SK-N-SH (cell line): ENCODE data around the gene UCK2.

ENCODE experiments used
- EP300 ChIP-seq, 2 experiments: IDR thresholded peaks; 2 replicates each; pipeline versions ENCODE4 v1.4.0 to v1.6.1; 2012; ENCODE audit warnings: borderline replicate concordance in 1 of 2, low read depth in 1 of 2, low read length in 1 of 2
- POLR2AphosphoS5 ChIP-seq: IDR thresholded peaks from 2 replicates; pipeline ENCODE4 v1.6.1; 2012; ENCODE audit warnings: low read depth, low read length
- RCOR1 ChIP-seq: fragments of 150-350 bp; IDR thresholded peaks from 2 replicates; pipeline ENCODE4 v1.6.1; 2017; ENCODE audit warnings: antibody characterized with exemption, low read length
- RFX5 ChIP-seq: IDR thresholded peaks from 2 replicates; pipeline ENCODE4 v1.6.1; 2012; ENCODE audit warnings: mild to moderate bottlenecking, improper control_type of control experiment, low read length
- SMC3 ChIP-seq: IDR thresholded peaks from 2 replicates; pipeline ENCODE4 v1.6.1; 2012; ENCODE audit warnings: low read depth, low read length, improper control_type of control experiment
- TF ChIP-seq, protein P1 (sequence below): IDR thresholded peaks from 2 replicates; pipeline ENCODE4 v1.4.0; 2012; ENCODE audit warnings: low read depth
- TF ChIP-seq, protein P2 (sequence below): fragments of 200-600 bp; sonication (generic); IDR thresholded peaks from 2 replicates; pipeline ENCODE4 v1.6.1; 2017; ENCODE audit warnings: antibody characterized with exemption, mild to moderate bottlenecking, moderate library complexity
- TF ChIP-seq, protein P3 (sequence below): IDR thresholded peaks from 2 replicates; pipeline ENCODE4 v1.6.1; 2012; ENCODE audit warnings: mild to moderate bottlenecking, low read depth, low read length, moderate library complexity
- TF ChIP-seq, protein P4 (sequence below): IDR thresholded peaks from 2 replicates; pipeline ENCODE4 v1.4.0; 2012; ENCODE audit warnings: low read depth, borderline replicate concordance
- TF ChIP-seq, protein P5 (sequence below): fragments of 150-350 bp; IDR thresholded peaks from 2 replicates; pipeline ENCODE4 v1.6.1; 2016; ENCODE audit warnings: mild to moderate bottlenecking, low read depth, low read length

DNA sequence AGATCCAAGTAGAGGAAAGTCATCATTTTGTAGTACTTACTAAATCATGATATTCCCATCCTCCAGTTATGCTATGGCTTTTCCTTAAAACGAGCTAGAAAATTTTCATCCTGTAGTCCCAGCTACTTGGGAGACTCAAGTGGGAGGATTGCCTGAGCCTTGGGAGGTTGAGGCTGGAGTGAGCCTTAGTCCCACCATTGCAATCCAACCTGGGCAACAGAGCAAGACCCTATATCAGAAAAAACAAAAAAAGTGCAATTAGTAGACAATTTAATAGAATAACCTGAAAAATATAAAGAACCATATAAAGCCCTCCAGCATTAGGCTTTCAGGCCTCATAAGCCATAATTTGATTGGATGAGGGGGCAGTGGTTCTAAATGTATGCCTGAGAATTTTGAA, 6.8 kb downstream of the UCK2 start:
- TF ChIP-seq POLR2AphosphoS5 (no peak), EP300 (IDR thresholded peaks at IDR 0.05; ENCODE audit: borderline replicate concordance in 1 of 2, low read depth in 1 of 2, low read length in 1 of 2) (no peak), RFX5 (no peak), RCOR1 (no peak), SMC3 (no peak)
- TF ChIP-seq, protein P1, sequence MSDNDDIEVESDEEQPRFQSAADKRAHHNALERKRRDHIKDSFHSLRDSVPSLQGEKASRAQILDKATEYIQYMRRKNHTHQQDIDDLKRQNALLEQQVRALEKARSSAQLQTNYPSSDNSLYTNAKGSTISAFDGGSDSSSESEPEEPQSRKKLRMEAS = no peak
- TF ChIP-seq, protein P2, sequence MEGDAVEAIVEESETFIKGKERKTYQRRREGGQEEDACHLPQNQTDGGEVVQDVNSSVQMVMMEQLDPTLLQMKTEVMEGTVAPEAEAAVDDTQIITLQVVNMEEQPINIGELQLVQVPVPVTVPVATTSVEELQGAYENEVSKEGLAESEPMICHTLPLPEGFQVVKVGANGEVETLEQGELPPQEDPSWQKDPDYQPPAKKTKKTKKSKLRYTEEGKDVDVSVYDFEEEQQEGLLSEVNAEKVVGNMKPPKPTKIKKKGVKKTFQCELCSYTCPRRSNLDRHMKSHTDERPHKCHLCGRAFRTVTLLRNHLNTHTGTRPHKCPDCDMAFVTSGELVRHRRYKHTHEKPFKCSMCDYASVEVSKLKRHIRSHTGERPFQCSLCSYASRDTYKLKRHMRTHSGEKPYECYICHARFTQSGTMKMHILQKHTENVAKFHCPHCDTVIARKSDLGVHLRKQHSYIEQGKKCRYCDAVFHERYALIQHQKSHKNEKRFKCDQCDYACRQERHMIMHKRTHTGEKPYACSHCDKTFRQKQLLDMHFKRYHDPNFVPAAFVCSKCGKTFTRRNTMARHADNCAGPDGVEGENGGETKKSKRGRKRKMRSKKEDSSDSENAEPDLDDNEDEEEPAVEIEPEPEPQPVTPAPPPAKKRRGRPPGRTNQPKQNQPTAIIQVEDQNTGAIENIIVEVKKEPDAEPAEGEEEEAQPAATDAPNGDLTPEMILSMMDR = no peak
- TF ChIP-seq, protein P3, sequence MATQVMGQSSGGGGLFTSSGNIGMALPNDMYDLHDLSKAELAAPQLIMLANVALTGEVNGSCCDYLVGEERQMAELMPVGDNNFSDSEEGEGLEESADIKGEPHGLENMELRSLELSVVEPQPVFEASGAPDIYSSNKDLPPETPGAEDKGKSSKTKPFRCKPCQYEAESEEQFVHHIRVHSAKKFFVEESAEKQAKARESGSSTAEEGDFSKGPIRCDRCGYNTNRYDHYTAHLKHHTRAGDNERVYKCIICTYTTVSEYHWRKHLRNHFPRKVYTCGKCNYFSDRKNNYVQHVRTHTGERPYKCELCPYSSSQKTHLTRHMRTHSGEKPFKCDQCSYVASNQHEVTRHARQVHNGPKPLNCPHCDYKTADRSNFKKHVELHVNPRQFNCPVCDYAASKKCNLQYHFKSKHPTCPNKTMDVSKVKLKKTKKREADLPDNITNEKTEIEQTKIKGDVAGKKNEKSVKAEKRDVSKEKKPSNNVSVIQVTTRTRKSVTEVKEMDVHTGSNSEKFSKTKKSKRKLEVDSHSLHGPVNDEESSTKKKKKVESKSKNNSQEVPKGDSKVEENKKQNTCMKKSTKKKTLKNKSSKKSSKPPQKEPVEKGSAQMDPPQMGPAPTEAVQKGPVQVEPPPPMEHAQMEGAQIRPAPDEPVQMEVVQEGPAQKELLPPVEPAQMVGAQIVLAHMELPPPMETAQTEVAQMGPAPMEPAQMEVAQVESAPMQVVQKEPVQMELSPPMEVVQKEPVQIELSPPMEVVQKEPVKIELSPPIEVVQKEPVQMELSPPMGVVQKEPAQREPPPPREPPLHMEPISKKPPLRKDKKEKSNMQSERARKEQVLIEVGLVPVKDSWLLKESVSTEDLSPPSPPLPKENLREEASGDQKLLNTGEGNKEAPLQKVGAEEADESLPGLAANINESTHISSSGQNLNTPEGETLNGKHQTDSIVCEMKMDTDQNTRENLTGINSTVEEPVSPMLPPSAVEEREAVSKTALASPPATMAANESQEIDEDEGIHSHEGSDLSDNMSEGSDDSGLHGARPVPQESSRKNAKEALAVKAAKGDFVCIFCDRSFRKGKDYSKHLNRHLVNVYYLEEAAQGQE = no peak
- TF ChIP-seq, protein P4, sequence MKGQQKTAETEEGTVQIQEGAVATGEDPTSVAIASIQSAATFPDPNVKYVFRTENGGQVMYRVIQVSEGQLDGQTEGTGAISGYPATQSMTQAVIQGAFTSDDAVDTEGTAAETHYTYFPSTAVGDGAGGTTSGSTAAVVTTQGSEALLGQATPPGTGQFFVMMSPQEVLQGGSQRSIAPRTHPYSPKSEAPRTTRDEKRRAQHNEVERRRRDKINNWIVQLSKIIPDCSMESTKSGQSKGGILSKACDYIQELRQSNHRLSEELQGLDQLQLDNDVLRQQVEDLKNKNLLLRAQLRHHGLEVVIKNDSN = no peak
- TF ChIP-seq, protein P5, sequence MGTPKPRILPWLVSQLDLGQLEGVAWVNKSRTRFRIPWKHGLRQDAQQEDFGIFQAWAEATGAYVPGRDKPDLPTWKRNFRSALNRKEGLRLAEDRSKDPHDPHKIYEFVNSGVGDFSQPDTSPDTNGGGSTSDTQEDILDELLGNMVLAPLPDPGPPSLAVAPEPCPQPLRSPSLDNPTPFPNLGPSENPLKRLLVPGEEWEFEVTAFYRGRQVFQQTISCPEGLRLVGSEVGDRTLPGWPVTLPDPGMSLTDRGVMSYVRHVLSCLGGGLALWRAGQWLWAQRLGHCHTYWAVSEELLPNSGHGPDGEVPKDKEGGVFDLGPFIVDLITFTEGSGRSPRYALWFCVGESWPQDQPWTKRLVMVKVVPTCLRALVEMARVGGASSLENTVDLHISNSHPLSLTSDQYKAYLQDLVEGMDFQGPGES = no peak
